GM19023 (cell line): ENCODE data around the gene ACP6.

Source experiments
- ATAC-seq: cut with Tn5 transposase; IDR thresholded peaks from one replicate; pipeline ENCODE4 v1.9.1; 2021; ENCODE audit warnings: mild to moderate bottlenecking, moderate library complexity; ENCODE audit not compliant: unreplicated experiment

The ACP6 gene

GRCh38 chr1:147652306-147652705, 18.0 kb downstream of the ACP6 start:
- no peak for ATAC-seq

- no peak for ATAC-seq
Observed at GRCh38 chr1:147651466-147651865, 18.9 kb downstream of the ACP6 start.

- no peak for ATAC-seq
Observed at GRCh38 chr1:147648933-147649332, 21.4 kb downstream of the ACP6 start.

- ATAC-seq, result no peak
Observed at GRCh38 chr1:147647796-147648633, 22.3 kb downstream of the ACP6 start.

- no peak for ATAC-seq
Observed at GRCh38 chr1:147643974-147644373, 26.4 kb downstream of the ACP6 start.

GRCh38 chr1:147641695-147642592, 28.4 kb downstream of the ACP6 start:
- no peak for ATAC-seq

GRCh38 chr1:147641291-147641690, 29.0 kb downstream of the ACP6 start:
- no peak for ATAC-seq

GRCh38 chr1:147640553-147641165, 29.7 kb downstream of the ACP6 start:
- peak; percentile 99 for ATAC-seq

GRCh38 chr1:147636314-147636713, 34.0 kb downstream of the ACP6 start:
- ATAC-seq, result no peak

- no peak for ATAC-seq
Observed at GRCh38 chr1:147635342-147635741, 35.0 kb downstream of the ACP6 start.

GRCh38 chr1:147634645-147635044, 35.7 kb downstream of the ACP6 start:
- no peak for ATAC-seq

- ATAC-seq, result no peak
Observed at GRCh38 chr1:147633759-147634158, 36.6 kb downstream of the ACP6 start.

- ATAC-seq, result no peak
Observed at GRCh38 chr1:147631839-147632238, 38.5 kb downstream of the ACP6 start.

GRCh38 chr1:147630447-147630846, 39.9 kb downstream of the ACP6 start:
- ATAC-seq, result no peak

- ATAC-seq, result no peak
Observed at GRCh38 chr1:147630022-147630421, 40.3 kb downstream of the ACP6 start.

- no peak for ATAC-seq
Observed at GRCh38 chr1:147628441-147628840, 41.9 kb downstream of the ACP6 start.

GRCh38 chr1:147627435-147628110, 42.8 kb downstream of the ACP6 start:
- peak; percentile 52 for ATAC-seq

- ATAC-seq, result no peak
Observed at GRCh38 chr1:147626739-147627138, 43.6 kb downstream of the ACP6 start.

- ATAC-seq, result no peak
Observed at GRCh38 chr1:147626291-147626690, 44.0 kb downstream of the ACP6 start.

- no peak for ATAC-seq
Observed at GRCh38 chr1:147625362-147625995, 44.8 kb downstream of the ACP6 start.
